HG03196 (cell line): ENCODE data around the gene UNC5C.

Experiments
- ATAC-seq: cut with Tn5 transposase; IDR thresholded peaks from one replicate; pipeline ENCODE4 v1.9.1; 2021; ENCODE audit not compliant: unreplicated experiment

Gene UNC5C

GRCh38 chr4:95546866-95547714 lies 1.7 kb downstream of the UNC5C start:
- ATAC-seq, result no peak

- no peak for ATAC-seq
Measured at GRCh38 chr4:95546221-95546620, 2.6 kb downstream of the UNC5C start.

- no peak for ATAC-seq
Measured at GRCh38 chr4:95545546-95545945, 3.2 kb downstream of the UNC5C start.

- ATAC-seq, result no peak
Measured at GRCh38 chr4:95544113-95545103, 4.4 kb downstream of the UNC5C start.

- peak; percentile 85 for ATAC-seq
Measured at GRCh38 chr4:95541889-95542607, 6.7 kb downstream of the UNC5C start.

- ATAC-seq, result no peak
Measured at GRCh38 chr4:95541094-95541493, 7.7 kb downstream of the UNC5C start.

GRCh38 chr4:95540227-95540626 lies 8.5 kb downstream of the UNC5C start:
- ATAC-seq, result no peak

- no peak for ATAC-seq
Measured at GRCh38 chr4:95539106-95539505, 9.7 kb downstream of the UNC5C start.

- no peak for ATAC-seq
Measured at GRCh38 chr4:95537863-95538488, 10.8 kb downstream of the UNC5C start.

GRCh38 chr4:95537191-95537590 lies 11.6 kb downstream of the UNC5C start:
- ATAC-seq, result no peak

- ATAC-seq, result no peak
Measured at GRCh38 chr4:95536650-95537049, 12.1 kb downstream of the UNC5C start.

- no peak for ATAC-seq
Measured at GRCh38 chr4:95535180-95535579, 13.6 kb downstream of the UNC5C start.

GRCh38 chr4:95534032-95534431 lies 14.7 kb downstream of the UNC5C start:
- no peak for ATAC-seq

- no peak for ATAC-seq
Measured at GRCh38 chr4:95533254-95533653, 15.5 kb downstream of the UNC5C start.

GRCh38 chr4:95532305-95532704 lies 16.5 kb downstream of the UNC5C start:
- no peak for ATAC-seq

- ATAC-seq, result no peak
Measured at GRCh38 chr4:95531141-95531540, 17.6 kb downstream of the UNC5C start.

- ATAC-seq, result no peak
Measured at GRCh38 chr4:95529946-95530345, 18.8 kb downstream of the UNC5C start.

- no peak for ATAC-seq
Measured at GRCh38 chr4:95528388-95528948, 20.3 kb downstream of the UNC5C start.

- ATAC-seq, result no peak
Measured at GRCh38 chr4:95526075-95526474, 22.7 kb downstream of the UNC5C start.

- no peak for ATAC-seq
Measured at GRCh38 chr4:95524729-95525128, 24.0 kb downstream of the UNC5C start.
